Endothelial cell of umbilical vein (primary cell): ENCODE results near the gene ANGPTL4. TPM values are rescaled to one million over a fixed set of nuclear protein-coding genes. Genes with fewer than 3 reads are reported as not detected.

Source experiments
- BruUV-seq: library from RNA; stranded (reverse); fragments of 400-500 nt; replicated peaks from 2 replicates; lab custom pipeline; 2021; lab: Mats Ljungman, UMichigan
- CTCF ChIA-PET: fragments of 300-600, 350-600 bp; sonication (Branson Sonifier 250); formaldehyde crosslinking; loops from one replicate; lab custom pipeline; 2021; ENCODE audit warnings: antibody characterized with exemption, inconsistent platforms; lab: Charles Lee
- POLR2A ChIA-PET: fragments of 300-600, 350-600 bp; sonication (Branson Sonifier 250); formaldehyde crosslinking; loops from one replicate; lab custom pipeline; 2021; ENCODE audit warnings: antibody characterized with exemption, inconsistent platforms; lab: Charles Lee
- DNase-seq: peaks from one replicate; pipeline ENCODE4 v3.0.0-alpha.2; 2011; ENCODE audit warnings: low read depth, low spot score
- FAIRE-seq: peaks from 2 replicates; lab custom pipeline; 2011; peaks lifted over from hg19 to GRCh38; lab: Jason Lieb, UNC
- H2AFZ ChIP-seq: 2 replicates; pipeline ENCODE4 v1.6.0; 2012; ENCODE audit warnings: low read depth, low read length, control low read depth, inconsistent platforms
- H3K27ac ChIP-seq: 2 replicates; pipeline ENCODE4 v1.5.1; 2011; ENCODE audit warnings: low read depth, mild to moderate bottlenecking, control low read depth, low read length, moderate library complexity; ENCODE audit not compliant: insufficient read depth
- H3K27me3 ChIP-seq, 2 experiments: 2 replicates each; pipeline versions ENCODE4 v1.6.0 to v1.6.1; 2011; ENCODE audit warnings: low read length in 2 of 2, mixed read lengths in 1 of 2; ENCODE audit not compliant: control insufficient read depth in 2 of 2, insufficient read depth in 2 of 2
- H3K36me3 ChIP-seq, 2 experiments: 2 replicates in 1 of 2; 3 replicates in 1 of 2; pipeline ENCODE4 v1.5.1; 2011; ENCODE audit warnings: low read length in 2 of 2, mild to moderate bottlenecking in 1 of 2, moderate library complexity in 1 of 2; ENCODE audit not compliant: control insufficient read depth in 2 of 2, insufficient read depth in 2 of 2; ENCODE audit errors: extremely low read depth in 1 of 2
- H3K4me1 ChIP-seq: 3 replicates; pipeline ENCODE4 v1.5.1; 2011; ENCODE audit warnings: mild to moderate bottlenecking, low read length; ENCODE audit not compliant: control insufficient read depth, insufficient read depth; ENCODE audit errors: extremely low read depth
- H3K4me2 ChIP-seq: 2 replicates; pipeline ENCODE4 v1.6.1; 2011; ENCODE audit warnings: low read length, control low read depth, mixed read lengths; ENCODE audit not compliant: insufficient read depth
- H3K4me3 ChIP-seq, 3 experiments: fragments of 200-600 bp in 1 of 3; sonication (generic), shearing (Covaris generic) in 1 of 3; replicated peaks in 1 of 3; 2 replicates each; pipeline ENCODE4 v1.5.1; 2011 to 2016; ENCODE audit warnings: control low read depth in 3 of 3, low read length in 3 of 3, mild to moderate bottlenecking in 2 of 3, inconsistent platforms in 1 of 3, low read depth in 1 of 3, moderate library complexity in 1 of 3; ENCODE audit not compliant: insufficient read depth in 1 of 3
- H3K79me2 ChIP-seq: 2 replicates; pipeline ENCODE4 v1.6.0; 2012; ENCODE audit warnings: low read length, inconsistent platforms; ENCODE audit not compliant: control insufficient read depth, insufficient read depth
- H3K9ac ChIP-seq: replicated peaks from 2 replicates; pipeline ENCODE3; 2011; ENCODE audit warnings: low read length, control low read depth; ENCODE audit not compliant: insufficient read depth; ENCODE audit errors: extremely low read depth
- H3K9me1 ChIP-seq: replicated peaks from 3 replicates; pipeline ENCODE4 v1.6.0; 2011; ENCODE audit warnings: mild to moderate bottlenecking, low read length; ENCODE audit not compliant: control insufficient read depth, insufficient read depth; ENCODE audit errors: extremely low read depth
- H3K9me3 ChIP-seq: replicated peaks from 2 replicates; pipeline ENCODE4 v1.5.1; 2012; ENCODE audit warnings: low read length, inconsistent platforms; ENCODE audit not compliant: control insufficient read depth, insufficient read depth
- H4K20me1 ChIP-seq: replicated peaks from 2 replicates; pipeline ENCODE3; 2011; ENCODE audit warnings: mild to moderate bottlenecking, low read length; ENCODE audit not compliant: control insufficient read depth, insufficient read depth; ENCODE audit errors: extremely low read depth
- EZH2 ChIP-seq: IDR thresholded peaks from 2 replicates; pipeline ENCODE4 v1.6.1; 2012; ENCODE audit warnings: borderline replicate concordance, low read depth, mild to moderate bottlenecking, moderate library complexity, low read length, inconsistent platforms; ENCODE audit not compliant: severe bottlenecking
- FOS ChIP-seq: IDR thresholded peaks from 2 replicates; pipeline ENCODE4 v1.6.1; 2011; ENCODE audit warnings: mild to moderate bottlenecking, low read length, moderate library complexity, borderline replicate concordance; ENCODE audit not compliant: insufficient read depth
- GATA2 ChIP-seq: IDR thresholded peaks from 2 replicates; pipeline ENCODE4 v1.7.0; 2011; ENCODE audit warnings: low read depth, mild to moderate bottlenecking, moderate library complexity, mixed read lengths, low read length; ENCODE audit not compliant: insufficient read length, insufficient read depth
- JUN ChIP-seq: IDR thresholded peaks from 2 replicates; pipeline ENCODE4 v1.6.1; 2011; ENCODE audit warnings: borderline replicate concordance, low read depth; ENCODE audit not compliant: insufficient read length, insufficient read depth
- MYC ChIP-seq: IDR thresholded peaks from one replicate; pipeline ENCODE4 v1.6.1; 2011; ENCODE audit warnings: mild to moderate bottlenecking, low read depth, low read length
- POLR2A ChIP-seq: IDR thresholded peaks from 2 replicates; pipeline ENCODE4 v1.6.1; 2012; ENCODE audit warnings: low read depth, mild to moderate bottlenecking, control low read depth, low read length
- POLR2AphosphoS5 ChIP-seq: IDR thresholded peaks from 2 replicates; pipeline ENCODE4 v1.6.1; 2012; ENCODE audit warnings: low read depth, mild to moderate bottlenecking, control low read depth, low read length, moderate library complexity; ENCODE audit not compliant: insufficient read depth
- dilution Hi-C: fragments of 300-500 bp; cut with MboI; formaldehyde crosslinking; loops from one replicate; pipeline ENCODE4 v1.15.0; 2019; ENCODE audit warnings: low sequenced_read_pairs; ENCODE audit not compliant: extremely low pct_ligation_motif_present
- intact Hi-C: fragments of 100-400 bp; cut with micrococcal nuclease; formaldehyde crosslinking; loops from one replicate; pipeline ENCODE4 v1.10.0; 2022
- polyA plus RNA-seq, 4 experiments: library from polyadenylated mRNA; depleted of rRNA in 3 of 4; stranded (reverse) in 3 of 4; unstranded in 1 of 4; fragments of >200 nt; gene quantifications; 2 replicates each; pipeline versions ENCODE4 v1.2.1 to v1.2.3, GENCODE V29; 2011 to 2012; ENCODE audit warnings: missing spikeins in 1 of 4
- total RNA-seq: library from RNA; stranded (reverse); gene quantifications from 2 replicates; pipeline ENCODE4 v1.2.3, GENCODE V29; 2021
- TF ChIP-seq, protein P1 (sequence below), 2 donors: IDR thresholded peaks; 1 replicate in 1 of 2; 2 replicates in 1 of 2; pipeline ENCODE4 v1.5.1; 2011; ENCODE audit warnings: low read length in 2 of 2, mild to moderate bottlenecking in 2 of 2, moderate library complexity in 2 of 2, control low read depth in 1 of 2, inconsistent platforms in 1 of 2, low read depth in 1 of 2; ENCODE audit not compliant: insufficient read depth in 1 of 2; ENCODE audit errors: extremely low read depth in 1 of 2
- TF ChIP-seq, protein P2 (sequence below): IDR thresholded peaks from 2 replicates; pipeline ENCODE4 v1.6.1; 2011; ENCODE audit not compliant: insufficient read depth, insufficient read length

Gene ANGPTL4
- total and polyA plus RNA-seq, 2 donors (not counting 3 experiments of a cell fraction or from before 2014, with no cell fraction given): 3.9 to 14.1 TPM

DNA sequence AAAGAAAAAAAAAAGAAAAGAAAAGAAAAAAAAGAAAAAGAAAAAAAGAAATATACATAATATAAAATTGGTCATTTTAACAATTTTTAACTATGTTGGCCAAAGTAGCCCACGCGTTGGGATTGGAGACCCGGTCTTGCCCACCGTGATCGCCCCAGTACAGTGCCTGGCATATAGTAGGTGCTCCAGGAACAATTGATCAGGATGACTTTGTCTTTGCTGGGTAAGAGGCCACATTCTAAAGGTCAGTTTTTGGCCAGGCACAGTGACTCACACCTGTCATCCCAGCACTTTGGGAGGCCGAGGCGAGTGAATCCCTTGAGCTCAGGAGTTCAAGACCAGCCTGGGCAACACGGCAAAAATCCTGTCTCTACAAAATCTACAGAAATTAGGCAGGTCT is 3.8 kb upstream of the ANGPTL4 start:
- Histone ChIP-seq H3K4me3 (no peak overlapping the region), H3K4me2 (no peak overlapping the region), H3K9me1 (no peaks in the 10 kb centered on the region), H3K36me3 (no peaks in the 10 kb centered on the region), H3K27ac (no peak overlapping the region), H3K9ac (no peak overlapping the region), H3K27me3 (no peaks in the 10 kb centered on the region), H3K79me2 (no peaks in the 10 kb centered on the region), H3K4me1 (peaks cover 42% of the 10 kb centered on the region), H3K9me3 (no peaks in the 10 kb centered on the region), H4K20me1 (no peaks in the 10 kb centered on the region), H2AFZ (no peak overlapping the region)
- ChIA-PET POLR2A (interaction anchor here (0.7 kb wide), 1 partner anchor 31 kb away, joined by 4 read pairs; no protein-coding TSS in a partner anchor), CTCF (interaction anchor here (0.6 kb wide), 1 partner anchor 9 kb away, joined by 3 read pairs; no protein-coding TSS in a partner anchor)
- BruUV-seq: no TSS peak
- TF ChIP-seq GATA2 (no peak), EZH2 (no peak), MYC (no peak), POLR2A (no peak), FOS (no peak), JUN (no peak), POLR2AphosphoS5 (no peak)
- TF ChIP-seq, protein P1, sequence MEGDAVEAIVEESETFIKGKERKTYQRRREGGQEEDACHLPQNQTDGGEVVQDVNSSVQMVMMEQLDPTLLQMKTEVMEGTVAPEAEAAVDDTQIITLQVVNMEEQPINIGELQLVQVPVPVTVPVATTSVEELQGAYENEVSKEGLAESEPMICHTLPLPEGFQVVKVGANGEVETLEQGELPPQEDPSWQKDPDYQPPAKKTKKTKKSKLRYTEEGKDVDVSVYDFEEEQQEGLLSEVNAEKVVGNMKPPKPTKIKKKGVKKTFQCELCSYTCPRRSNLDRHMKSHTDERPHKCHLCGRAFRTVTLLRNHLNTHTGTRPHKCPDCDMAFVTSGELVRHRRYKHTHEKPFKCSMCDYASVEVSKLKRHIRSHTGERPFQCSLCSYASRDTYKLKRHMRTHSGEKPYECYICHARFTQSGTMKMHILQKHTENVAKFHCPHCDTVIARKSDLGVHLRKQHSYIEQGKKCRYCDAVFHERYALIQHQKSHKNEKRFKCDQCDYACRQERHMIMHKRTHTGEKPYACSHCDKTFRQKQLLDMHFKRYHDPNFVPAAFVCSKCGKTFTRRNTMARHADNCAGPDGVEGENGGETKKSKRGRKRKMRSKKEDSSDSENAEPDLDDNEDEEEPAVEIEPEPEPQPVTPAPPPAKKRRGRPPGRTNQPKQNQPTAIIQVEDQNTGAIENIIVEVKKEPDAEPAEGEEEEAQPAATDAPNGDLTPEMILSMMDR (IDR thresholded peaks at IDR 0.05; ENCODE audit: extremely low read depth in 1 of 2, insufficient read depth in 1 of 2, low read depth in 1 of 2, low read length in 2 of 2): no peak
- TF ChIP-seq, protein P2, sequence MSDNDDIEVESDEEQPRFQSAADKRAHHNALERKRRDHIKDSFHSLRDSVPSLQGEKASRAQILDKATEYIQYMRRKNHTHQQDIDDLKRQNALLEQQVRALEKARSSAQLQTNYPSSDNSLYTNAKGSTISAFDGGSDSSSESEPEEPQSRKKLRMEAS: no peak
- dilution Hi-C loops: no loop called here
- FAIRE-seq: no peak
- intact Hi-C loops: no loop called here
- no peak for DNase-seq
